GM19240 (cell line): Measurements from ENCODE around the gene LZTS2.

Experiments
- DNase-seq: peaks from one replicate; pipeline ENCODE4 v3.0.0; 2011; ENCODE audit warnings: low spot score; ENCODE audit not compliant: insufficient read length

Gene LZTS2

GRCh38 chr10:100998183-100998990 is 1.2 kb upstream of the LZTS2 start:
- DNase-seq = peak; percentile 78

- DNase-seq = peak; percentile 97
Observed at GRCh38 chr10:100998991-100999741, 442 bp upstream of the LZTS2 start.

- DNase-seq = no peak
Observed at GRCh38 chr10:101000127-101000914, 713 bp downstream of the LZTS2 start.

- no peak for DNase-seq
Observed at GRCh38 chr10:101000915-101001658, 1.5 kb downstream of the LZTS2 start.

GRCh38 chr10:101001659-101002035 is 2.0 kb downstream of the LZTS2 start:
- DNase-seq = no peak

- no peak for DNase-seq
Observed at GRCh38 chr10:101002456-101002855, 2.8 kb downstream of the LZTS2 start.

GRCh38 chr10:101003639-101004206 is 4.1 kb downstream of the LZTS2 start:
- DNase-seq = no peak

GRCh38 chr10:101005361-101005760 is 5.8 kb downstream of the LZTS2 start:
- no peak for DNase-seq

- no peak for DNase-seq
Observed at GRCh38 chr10:101005869-101006567, 6.4 kb downstream of the LZTS2 start.

- no peak for DNase-seq
Observed at GRCh38 chr10:101006593-101007098, 7.0 kb downstream of the LZTS2 start.

GRCh38 chr10:101007099-101007711 is 7.6 kb downstream of the LZTS2 start:
- no peak for DNase-seq

GRCh38 chr10:101007915-101008822 is 8.6 kb downstream of the LZTS2 start:
- no peak for DNase-seq

GRCh38 chr10:101008823-101009423 is 9.3 kb downstream of the LZTS2 start:
- DNase-seq = no peak

GRCh38 chr10:101010329-101010728 is 10.7 kb downstream of the LZTS2 start:
- no peak for DNase-seq

- DNase-seq = no peak
Observed at GRCh38 chr10:101011517-101012423, 12.2 kb downstream of the LZTS2 start.

- peak; percentile 94 for DNase-seq
Observed at GRCh38 chr10:101012525-101013364, 13.1 kb downstream of the LZTS2 start.
